ENCODE measurements around the gene MORC2.

Gene MORC2

GRCh38 chr22:30968015-30968923, at the start of gene MORC2:
Gene MORC2 (minus strand): TSS chr22:30968774. CDS start chr22:30967889, 885 bp downstream.
- no peak for TF ChIP-seq SUZ12 (IDR thresholded peaks at IDR 0.05; ENCODE audit: extremely low read depth, insufficient read depth, insufficient read length)
- no peak for TF ChIP-seq ZNF274 (IDR thresholded peaks at IDR 0.05; ENCODE audit: low read depth, low read length)
- TF ChIP-seq YY1 (IDR thresholded peaks at IDR 0.05; ENCODE audit: insufficient read depth, insufficient read length), result no peak
- H3K36me3 ChIP-seq (ENCODE audit: insufficient read depth, insufficient read length, low read length), result peaks cover 63% of the 10 kb centered on the region
- peaks cover 42% of the 10 kb centered on the region for H3K9me3 ChIP-seq (ENCODE audit: insufficient read depth, low read length)
- H3K4me3 ChIP-seq (ENCODE audit: insufficient read length, low read depth), result peak within 1 kb of the TSS; percentile 78
- DNase-seq (ENCODE audit: low read depth, low spot score), result no peak
- peak within 1 kb of the TSS; percentile 86 for H3K9ac ChIP-seq (ENCODE audit: insufficient read length, low read depth)
- H3K27me3 ChIP-seq (ENCODE audit: insufficient read depth, insufficient read length), result no peaks in the 10 kb centered on the region
- no peaks in the 10 kb centered on the region for H3K4me1 ChIP-seq (ENCODE audit: insufficient read depth, insufficient read length)

GRCh38 chr22:31005535-31005934, 37.0 kb upstream of the MORC2 start:
- no peaks in the 10 kb centered on the region for H3K27me3 ChIP-seq (ENCODE audit: insufficient read depth, insufficient read length)
- H3K9me3 ChIP-seq (ENCODE audit: insufficient read depth, low read length), result no peaks in the 10 kb centered on the region; the same call in 1 of the 2 replicates
- no peak for DNase-seq (ENCODE audit: low read depth, low spot score)
- no peak overlapping the region for H3K4me3 ChIP-seq (ENCODE audit: insufficient read length, low read depth)
- TF ChIP-seq ZNF274 (IDR thresholded peaks at IDR 0.05; ENCODE audit: low read depth, low read length), result no peak
- TF ChIP-seq YY1 (IDR thresholded peaks at IDR 0.05; ENCODE audit: insufficient read depth, insufficient read length), result no peak
- no peak for TF ChIP-seq SUZ12 (IDR thresholded peaks at IDR 0.05; ENCODE audit: extremely low read depth, insufficient read depth, insufficient read length)
- H3K36me3 ChIP-seq (ENCODE audit: insufficient read depth, insufficient read length, low read length), result no peaks in the 10 kb centered on the region
- no peaks in the 10 kb centered on the region for H3K4me1 ChIP-seq (ENCODE audit: insufficient read depth, insufficient read length)
- H3K9ac ChIP-seq (ENCODE audit: insufficient read length, low read depth), result no peak overlapping the region

DNA sequence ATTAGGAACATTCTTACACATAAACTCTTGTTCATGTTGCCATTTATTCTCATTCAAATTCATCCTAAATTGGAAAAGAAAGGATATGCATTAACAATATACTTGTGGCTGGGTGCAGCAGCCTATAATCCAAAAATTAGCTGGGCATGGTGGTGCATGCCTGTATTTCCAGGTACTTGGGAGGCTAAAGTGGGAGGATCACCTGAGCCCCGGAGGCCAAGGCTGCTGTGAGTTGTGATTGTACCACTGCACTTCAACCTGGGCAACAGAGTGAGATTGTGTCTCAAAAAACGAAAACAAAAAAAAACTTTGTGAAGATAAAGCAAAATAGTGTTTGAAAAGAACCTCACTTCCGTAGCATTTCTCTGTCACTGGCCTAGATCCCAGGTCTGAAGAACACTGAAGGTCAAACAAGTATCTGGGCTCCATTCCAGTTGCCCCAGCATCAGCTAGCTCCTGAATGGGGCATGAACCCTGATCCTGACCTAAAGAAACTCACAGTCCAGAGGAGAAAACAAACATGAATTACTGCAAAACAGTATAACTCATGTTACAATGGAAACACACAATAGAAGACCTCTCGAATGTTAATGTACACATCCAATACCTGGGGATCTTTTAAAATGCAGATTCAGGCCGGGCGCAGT, 32.7 kb upstream of the MORC2 start:
- H3K27me3 ChIP-seq (ENCODE audit: insufficient read depth, insufficient read length), result no peaks in the 10 kb centered on the region
- no peaks in the 10 kb centered on the region for H3K36me3 ChIP-seq (ENCODE audit: insufficient read depth, insufficient read length, low read length)
- no peak for DNase-seq (ENCODE audit: low read depth, low spot score)
- no peaks in the 10 kb centered on the region; the same call in 1 of the 2 replicates for H3K9me3 ChIP-seq (ENCODE audit: insufficient read depth, low read length)
- H3K9ac ChIP-seq (ENCODE audit: insufficient read length, low read depth), result no peak overlapping the region
- TF ChIP-seq YY1 (IDR thresholded peaks at IDR 0.05; ENCODE audit: insufficient read depth, insufficient read length), result no peak
- no peak for TF ChIP-seq ZNF274 (IDR thresholded peaks at IDR 0.05; ENCODE audit: low read depth, low read length)
- no peaks in the 10 kb centered on the region for H3K4me1 ChIP-seq (ENCODE audit: insufficient read depth, insufficient read length)
- no peak overlapping the region for H3K4me3 ChIP-seq (ENCODE audit: insufficient read length, low read depth)

- Histone ChIP-seq H3K27me3 (ENCODE audit: insufficient read depth, insufficient read length) (no peaks in the 10 kb centered on the region), H3K9me3 (ENCODE audit: insufficient read depth, low read length) (no peaks in the 10 kb centered on the region; the same call in 1 of the 2 replicates), H3K4me3 (ENCODE audit: insufficient read length, low read depth) (no peak overlapping the region), H3K4me1 (ENCODE audit: insufficient read depth, insufficient read length) (no peaks in the 10 kb centered on the region), H3K36me3 (ENCODE audit: insufficient read depth, insufficient read length, low read length) (no peaks in the 10 kb centered on the region), H3K9ac (ENCODE audit: insufficient read length, low read depth) (no peak overlapping the region)
- DNase-seq (ENCODE audit: low read depth, low spot score), result no peak
- no peak for TF ChIP-seq ZNF274 (IDR thresholded peaks at IDR 0.05; ENCODE audit: low read depth, low read length)
- TF ChIP-seq SUZ12 (IDR thresholded peaks at IDR 0.05; ENCODE audit: extremely low read depth, insufficient read depth, insufficient read length), result no peak
- TF ChIP-seq YY1 (IDR thresholded peaks at IDR 0.05; ENCODE audit: insufficient read depth, insufficient read length), result no peak
Measured at GRCh38 chr22:30998329-30998728, 29.8 kb upstream of the MORC2 start.

DNA sequence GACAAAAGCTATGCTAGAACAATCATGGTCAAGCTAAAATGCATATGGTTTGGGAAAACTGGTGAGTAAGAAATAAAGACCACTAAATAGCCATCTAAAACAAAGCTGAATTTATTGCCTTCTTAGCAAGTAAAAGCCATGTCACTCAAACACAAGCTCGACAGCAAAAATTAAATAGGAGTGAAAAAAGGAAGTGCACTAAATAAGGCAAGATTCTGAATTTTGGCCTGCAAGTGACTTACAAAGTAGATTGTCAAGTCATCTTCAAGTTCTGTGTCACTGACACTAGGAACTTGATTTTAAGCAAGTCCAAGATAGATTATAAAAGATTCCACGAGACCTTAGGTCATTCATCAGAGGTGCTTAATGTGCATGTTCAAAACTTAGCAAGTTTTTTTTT, 27.9 kb upstream of the MORC2 start:
- Histone ChIP-seq H3K9ac (ENCODE audit: insufficient read length, low read depth) (no peak overlapping the region), H3K36me3 (ENCODE audit: insufficient read depth, insufficient read length, low read length) (no peaks in the 10 kb centered on the region), H3K9me3 (ENCODE audit: insufficient read depth, low read length) (peaks cover 5% of the 10 kb centered on the region; the same call in 1 of the 2 replicates), H3K4me3 (ENCODE audit: insufficient read length, low read depth) (no peak overlapping the region), H3K4me1 (ENCODE audit: insufficient read depth, insufficient read length) (no peaks in the 10 kb centered on the region), H3K27me3 (ENCODE audit: insufficient read depth, insufficient read length) (no peaks in the 10 kb centered on the region)
- TF ChIP-seq YY1 (IDR thresholded peaks at IDR 0.05; ENCODE audit: insufficient read depth, insufficient read length) (no peak), SUZ12 (IDR thresholded peaks at IDR 0.05; ENCODE audit: extremely low read depth, insufficient read depth, insufficient read length) (no peak), ZNF274 (IDR thresholded peaks at IDR 0.05; ENCODE audit: low read depth, low read length) (no peak)
- no peak for DNase-seq (ENCODE audit: low read depth, low spot score)

DNA sequence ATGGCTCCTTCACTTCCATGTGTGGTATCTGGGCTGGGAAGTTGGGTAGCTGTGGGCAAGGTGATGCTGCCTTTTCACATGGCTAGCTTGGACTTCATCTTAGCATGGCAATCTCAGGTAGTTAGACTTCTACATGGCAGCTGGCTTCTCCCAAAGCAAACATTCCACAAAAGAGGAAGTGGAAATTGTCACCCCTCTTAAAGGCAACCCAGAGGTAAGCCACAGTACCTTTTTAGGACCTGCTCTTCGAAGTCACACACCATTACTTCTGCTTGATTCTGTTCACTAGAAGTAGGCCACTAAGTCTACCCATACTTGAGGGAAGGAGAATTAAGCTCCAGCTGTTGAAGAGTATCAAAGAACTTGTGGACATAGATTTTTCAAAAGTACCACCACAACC, 26.4 kb upstream of the MORC2 start:
- Histone ChIP-seq H3K4me1 (ENCODE audit: insufficient read depth, insufficient read length) (no peaks in the 10 kb centered on the region), H3K9me3 (ENCODE audit: insufficient read depth, low read length) (peaks cover 5% of the 10 kb centered on the region; the same call in 1 of the 2 replicates), H3K9ac (ENCODE audit: insufficient read length, low read depth) (no peak overlapping the region), H3K27me3 (ENCODE audit: insufficient read depth, insufficient read length) (no peaks in the 10 kb centered on the region), H3K36me3 (ENCODE audit: insufficient read depth, insufficient read length, low read length) (no peaks in the 10 kb centered on the region), H3K4me3 (ENCODE audit: insufficient read length, low read depth) (no peak overlapping the region)
- no peak for TF ChIP-seq ZNF274 (IDR thresholded peaks at IDR 0.05; ENCODE audit: low read depth, low read length)
- no peak for TF ChIP-seq YY1 (IDR thresholded peaks at IDR 0.05; ENCODE audit: insufficient read depth, insufficient read length)
- DNase-seq (ENCODE audit: low read depth, low spot score), result no peak

- Histone ChIP-seq H3K36me3 (ENCODE audit: insufficient read depth, insufficient read length, low read length) (no peaks in the 10 kb centered on the region), H3K9ac (ENCODE audit: insufficient read length, low read depth) (no peak overlapping the region), H3K4me1 (ENCODE audit: insufficient read depth, insufficient read length) (no peaks in the 10 kb centered on the region), H3K9me3 (ENCODE audit: insufficient read depth, low read length) (peaks cover 5% of the 10 kb centered on the region; the same call in 1 of the 2 replicates), H3K4me3 (ENCODE audit: insufficient read length, low read depth) (no peak overlapping the region), H3K27me3 (ENCODE audit: insufficient read depth, insufficient read length) (no peaks in the 10 kb centered on the region)
- TF ChIP-seq ZNF274 (IDR thresholded peaks at IDR 0.05; ENCODE audit: low read depth, low read length) (no peak), YY1 (IDR thresholded peaks at IDR 0.05; ENCODE audit: insufficient read depth, insufficient read length) (no peak), SUZ12 (IDR thresholded peaks at IDR 0.05; ENCODE audit: extremely low read depth, insufficient read depth, insufficient read length) (no peak)
- DNase-seq (ENCODE audit: low read depth, low spot score), result no peak
Measured at GRCh38 chr22:30992565-30992964, 24.0 kb upstream of the MORC2 start.

Measured in NT2/D1 (cell line).